Calu3 (cell line): Measurements from ENCODE around the gene SMR3A. TPM values are rescaled to one million over a fixed set of nuclear protein-coding genes. Genes with fewer than 3 reads are reported as not detected.

Experiments
- BruUV-seq: library from RNA; stranded (reverse); fragments of 400-500 nt; replicated peaks from 2 replicates; lab custom pipeline; 2021; lab: Mats Ljungman, UMichigan
- CTCF ChIA-PET: fragments of 300-600 bp; sonication (Branson Sonifier 250); formaldehyde crosslinking; loops from one replicate; lab custom pipeline; 2022; ENCODE audit warnings: antibody characterized with exemption; lab: Charles Lee
- DNase-seq: peaks from one replicate; pipeline ENCODE4 v3.0.0; 2022
- H3K27ac Mint-ChIP-seq: one replicate; pipeline ENCODE4 v1.8.0; 2022; ENCODE audit warnings: mixed read lengths; ENCODE audit not compliant: unreplicated experiment
- H3K27me3 Mint-ChIP-seq: one replicate; pipeline ENCODE4 v1.8.0; 2022; ENCODE audit warnings: mixed read lengths; ENCODE audit not compliant: unreplicated experiment
- H3K36me3 Mint-ChIP-seq: one replicate; pipeline ENCODE4 v1.8.0; 2022; ENCODE audit warnings: mild to moderate bottlenecking, moderate library complexity, mixed read lengths; ENCODE audit not compliant: insufficient read depth, unreplicated experiment
- H3K4me1 Mint-ChIP-seq: one replicate; pipeline ENCODE4 v1.8.0; 2022; ENCODE audit warnings: mild to moderate bottlenecking, low read depth, mixed read lengths; ENCODE audit not compliant: unreplicated experiment
- H3K4me3 Mint-ChIP-seq: one replicate; pipeline ENCODE4 v1.8.0; 2022; ENCODE audit warnings: mild to moderate bottlenecking, low read depth, moderate library complexity, mixed read lengths; ENCODE audit not compliant: unreplicated experiment
- H3K9me3 Mint-ChIP-seq: one replicate; pipeline ENCODE4 v1.8.0; 2022; ENCODE audit warnings: low read depth, mixed read lengths; ENCODE audit not compliant: unreplicated experiment
- CTCF ChIP-seq: fragments of 200-600 bp; IDR thresholded peaks from one replicate; pipeline ENCODE4 v1.8.0; 2022; ENCODE audit warnings: antibody characterized with exemption; ENCODE audit not compliant: unreplicated experiment
- intact Hi-C: fragments of 100-400 bp; cut with micrococcal nuclease; formaldehyde crosslinking; loops from one replicate; pipeline ENCODE4 v1.10.0; 2022; ENCODE audit not compliant: unreplicated experiment
- total RNA-seq: library from RNA; stranded (reverse); gene quantifications from 2 replicates; pipeline ENCODE4 v1.2.3, GENCODE V29; 2022

The SMR3A gene
- total RNA-seq, 1 experiment from 2014 or later, result not detected

GRCh38 chr4:70359115-70359661 lies 1.4 kb upstream of the SMR3A start:
- no peak for DNase-seq
- no peak for TF ChIP-seq CTCF
- intact Hi-C loops, result no loop called here
- no TSS peak for BruUV-seq
- no peak overlapping the region for H3K27ac Mint-ChIP-seq
- CTCF ChIA-PET, result no interaction called here
- no peaks in the 10 kb centered on the region for H3K27me3 Mint-ChIP-seq
- H3K4me3 Mint-ChIP-seq, result no peak overlapping the region
- H3K9me3 Mint-ChIP-seq, result no peaks in the 10 kb centered on the region
- H3K4me1 Mint-ChIP-seq, result no peaks in the 10 kb centered on the region
- no peaks in the 10 kb centered on the region for H3K36me3 Mint-ChIP-seq

- CTCF ChIA-PET, result no interaction called here
- no peak for DNase-seq
- no peak overlapping the region for H3K27ac Mint-ChIP-seq
- H3K27me3 Mint-ChIP-seq, result no peaks in the 10 kb centered on the region
- TF ChIP-seq CTCF, result no peak
- intact Hi-C loops, result no loop called here
- no peak overlapping the region for H3K4me3 Mint-ChIP-seq
- no peaks in the 10 kb centered on the region for H3K9me3 Mint-ChIP-seq
- BruUV-seq, result no TSS peak
- no peaks in the 10 kb centered on the region for H3K4me1 Mint-ChIP-seq
- H3K36me3 Mint-ChIP-seq, result no peaks in the 10 kb centered on the region
Measured at GRCh38 chr4:70364002-70364401, 3.4 kb downstream of the SMR3A start.

- H3K36me3 Mint-ChIP-seq, result no peaks in the 10 kb centered on the region
- peak; percentile 1 for DNase-seq
- H3K4me1 Mint-ChIP-seq, result no peaks in the 10 kb centered on the region
- no peak overlapping the region for H3K27ac Mint-ChIP-seq
- H3K9me3 Mint-ChIP-seq, result no peaks in the 10 kb centered on the region
- intact Hi-C loops, result no loop called here
- no peaks in the 10 kb centered on the region for H3K27me3 Mint-ChIP-seq
- CTCF ChIA-PET, result no interaction called here
- no peak overlapping the region for H3K4me3 Mint-ChIP-seq
- TF ChIP-seq CTCF, result no peak
- BruUV-seq, result no TSS peak
Measured at GRCh38 chr4:70365479-70365878, 4.9 kb downstream of the SMR3A start.

GRCh38 chr4:70367813-70368212 lies 7.3 kb downstream of the SMR3A start:
- H3K9me3 Mint-ChIP-seq, result no peaks in the 10 kb centered on the region
- TF ChIP-seq CTCF, result no peak
- no peaks in the 10 kb centered on the region for H3K4me1 Mint-ChIP-seq
- BruUV-seq, result no TSS peak
- intact Hi-C loops, result no loop called here
- H3K27ac Mint-ChIP-seq, result no peak overlapping the region
- H3K27me3 Mint-ChIP-seq, result no peaks in the 10 kb centered on the region
- CTCF ChIA-PET, result no interaction called here
- no peak overlapping the region for H3K4me3 Mint-ChIP-seq
- H3K36me3 Mint-ChIP-seq, result no peaks in the 10 kb centered on the region
- DNase-seq, result no peak
